Measurements from ENCODE around the gene HDAC11. TPM values are rescaled to one million over a fixed set of nuclear protein-coding genes. Genes with fewer than 3 reads are reported as not detected.
"Not testable (repeated sequence)": the region's sequence is repeated elsewhere in the genome, so short reads cannot be mapped to it uniquely, and the experiment has no call there.

HDAC11 gene
- total RNA-seq, 1 donor from 2014 or later, result 8.9 TPM

DNA sequence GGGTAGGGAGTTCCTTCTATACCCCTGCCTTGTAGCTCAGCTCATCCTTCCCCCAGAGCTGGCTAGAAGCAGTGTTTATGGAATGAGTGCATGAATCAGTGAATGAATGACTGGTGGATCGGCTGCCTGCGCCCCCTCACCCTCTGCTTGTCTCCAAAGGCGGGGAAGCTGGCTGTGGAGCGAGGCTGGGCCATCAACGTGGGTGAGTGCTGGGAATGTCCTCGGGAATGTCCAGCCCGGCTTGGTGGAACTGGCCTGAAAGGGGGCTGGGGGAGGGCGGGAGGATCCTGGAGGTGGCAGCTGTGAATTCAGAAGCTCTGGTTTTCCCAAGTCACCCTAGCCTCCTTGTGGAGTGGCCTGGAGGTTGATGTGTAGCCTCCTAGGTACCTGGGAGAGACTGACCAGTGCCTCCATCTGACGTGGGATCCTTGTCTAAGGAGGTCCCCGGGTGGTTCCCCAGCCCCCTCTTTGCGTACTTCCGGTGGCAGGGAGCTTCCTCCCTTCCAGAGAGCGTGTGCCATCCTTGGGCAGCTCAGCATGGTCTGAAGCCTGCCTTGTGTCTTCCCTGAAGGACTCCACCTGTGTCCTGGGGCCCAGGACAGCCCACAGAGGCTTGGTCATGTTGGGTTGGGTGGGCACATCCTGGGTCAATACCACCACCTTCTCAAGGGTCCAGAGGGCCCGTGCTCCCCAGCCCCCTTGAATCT, 18.4 kb downstream of the HDAC11 start:
- Histone ChIP-seq H3K4me3 (ENCODE audit: low read length in 3 of 3) (no peak overlapping the region), H3K9me3 (ENCODE audit: control insufficient read depth in 3 of 3, low read length in 3 of 3) (no peaks in the 10 kb centered on the region), H3K9ac (ENCODE audit: low read depth in 1 of 3, low read length in 3 of 3) (no peak overlapping the region), H3K27me3 (ENCODE audit: control insufficient read depth in 3 of 3, insufficient read depth in 3 of 3, low read length in 3 of 3) (no peaks in the 10 kb centered on the region), H3K4me1 (ENCODE audit: control insufficient read depth in 3 of 3, insufficient read depth in 3 of 3, low read length in 3 of 3) (peaks cover 18 to 32% (median 23%) of the 10 kb centered on the region in 3 donors), H3K36me3 (ENCODE audit: control insufficient read depth in 3 of 3, insufficient read depth in 3 of 3, low read length in 3 of 3) (peaks cover 4 to 10% (median 6%) of the 10 kb centered on the region in 3 donors), H3K27ac (ENCODE audit: low read depth, low read length) (no peak overlapping the region)

GRCh38 chr3:13499246-13499645, 19.1 kb downstream of the HDAC11 start:
- H3K4me1 ChIP-seq (ENCODE audit: control insufficient read depth in 3 of 3, insufficient read depth in 3 of 3, low read length in 3 of 3), result peaks cover 16 to 27% (median 20%) of the 10 kb centered on the region in 3 donors
- not testable (repeated sequence) for H3K9ac ChIP-seq (ENCODE audit: low read depth in 1 of 3, low read length in 3 of 3); H3K9me3 ChIP-seq (ENCODE audit: control insufficient read depth in 3 of 3, low read length in 3 of 3)

GRCh38 chr3:13500133-13500885, 20.2 kb downstream of the HDAC11 start:
- no peaks in the 10 kb centered on the region for H3K27me3 ChIP-seq (ENCODE audit: control insufficient read depth in 3 of 3, insufficient read depth in 3 of 3, low read length in 3 of 3)
- H3K9me3 ChIP-seq (ENCODE audit: control insufficient read depth in 3 of 3, low read length in 3 of 3), result no peaks in the 10 kb centered on the region
- peaks cover 10 to 16% (median 12%) of the 10 kb centered on the region in 3 donors for H3K4me1 ChIP-seq (ENCODE audit: control insufficient read depth in 3 of 3, insufficient read depth in 3 of 3, low read length in 3 of 3)
- peaks cover 5 to 17% (median 14%) of the 10 kb centered on the region in 3 donors for H3K36me3 ChIP-seq (ENCODE audit: control insufficient read depth in 3 of 3, insufficient read depth in 3 of 3, low read length in 3 of 3)
- no peak overlapping the region for H3K27ac ChIP-seq (ENCODE audit: low read depth, low read length)
- H3K9ac ChIP-seq (ENCODE audit: low read depth in 1 of 3, low read length in 3 of 3), result no peak overlapping the region
- H3K4me3 ChIP-seq (ENCODE audit: low read length in 3 of 3), result no peak overlapping the region

More at GRCh38 chr3:13499246-13499645, 19.1 kb downstream of the HDAC11 start:
- H3K36me3 ChIP-seq (ENCODE audit: control insufficient read depth in 3 of 3, insufficient read depth in 3 of 3, low read length in 3 of 3), result peaks cover 3 to 15% (median 11%) of the 10 kb centered on the region in 3 donors
- H3K27ac ChIP-seq (ENCODE audit: low read depth, low read length); H3K4me3 ChIP-seq (ENCODE audit: low read length in 3 of 3); H3K27me3 ChIP-seq (ENCODE audit: control insufficient read depth in 3 of 3, insufficient read depth in 3 of 3, low read length in 3 of 3): not testable (repeated sequence)

GRCh38 chr3:13501056-13501455, 20.9 kb downstream of the HDAC11 start:
- Histone ChIP-seq H3K27me3 (ENCODE audit: control insufficient read depth in 3 of 3, insufficient read depth in 3 of 3, low read length in 3 of 3) (no peaks in the 10 kb centered on the region), H3K4me3 (ENCODE audit: low read length in 3 of 3) (no peak overlapping the region), H3K9ac (ENCODE audit: low read depth in 1 of 3, low read length in 3 of 3) (no peak overlapping the region), H3K36me3 (ENCODE audit: control insufficient read depth in 3 of 3, insufficient read depth in 3 of 3, low read length in 3 of 3) (peaks cover 7 to 17% (median 13%) of the 10 kb centered on the region in 3 donors), H3K9me3 (ENCODE audit: control insufficient read depth in 3 of 3, low read length in 3 of 3) (no peaks in the 10 kb centered on the region), H3K27ac (ENCODE audit: low read depth, low read length) (no peak overlapping the region), H3K4me1 (ENCODE audit: control insufficient read depth in 3 of 3, insufficient read depth in 3 of 3, low read length in 3 of 3) (peaks cover 7 to 9% (median 8%) of the 10 kb centered on the region in 3 donors)

DNA sequence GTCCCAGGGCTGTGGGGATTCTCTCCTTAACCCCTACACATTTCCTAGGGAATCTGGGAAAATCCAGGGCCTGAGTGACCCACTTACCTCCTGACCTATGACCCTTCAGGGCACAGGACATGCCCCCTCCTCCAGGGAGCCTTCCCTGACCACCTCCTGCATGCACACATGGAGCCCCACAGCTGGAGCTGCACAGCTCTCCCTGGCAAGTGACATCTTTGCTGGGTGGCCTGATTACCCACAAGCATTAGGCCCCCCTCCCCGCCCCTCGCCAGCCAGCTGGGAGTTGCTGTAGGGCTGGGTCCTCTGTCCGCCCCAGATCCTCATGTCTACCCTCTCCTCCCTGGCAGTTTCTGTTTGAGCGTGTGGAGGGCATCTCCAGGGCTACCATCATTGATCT, 21.4 kb downstream of the HDAC11 start:
- Histone ChIP-seq H3K27me3 (ENCODE audit: control insufficient read depth in 3 of 3, insufficient read depth in 3 of 3, low read length in 3 of 3) (no peaks in the 10 kb centered on the region), H3K27ac (ENCODE audit: low read depth, low read length) (no peak overlapping the region), H3K9ac (ENCODE audit: low read depth in 1 of 3, low read length in 3 of 3) (no peak overlapping the region), H3K4me1 (ENCODE audit: control insufficient read depth in 3 of 3, insufficient read depth in 3 of 3, low read length in 3 of 3) (peaks cover 2 to 4% (median 3%) of the 10 kb centered on the region in 3 donors), H3K4me3 (ENCODE audit: low read length in 3 of 3) (no peak overlapping the region), H3K9me3 (ENCODE audit: control insufficient read depth in 3 of 3, low read length in 3 of 3) (no peaks in the 10 kb centered on the region), H3K36me3 (ENCODE audit: control insufficient read depth in 3 of 3, insufficient read depth in 3 of 3, low read length in 3 of 3) (peaks cover 7 to 17% (median 13%) of the 10 kb centered on the region in 3 donors)

GRCh38 chr3:13501958-13502790, 22.1 kb downstream of the HDAC11 start:
- Histone ChIP-seq H3K27ac (ENCODE audit: low read depth, low read length) (no peak overlapping the region), H3K27me3 (ENCODE audit: control insufficient read depth in 3 of 3, insufficient read depth in 3 of 3, low read length in 3 of 3) (no peaks in the 10 kb centered on the region), H3K4me3 (ENCODE audit: low read length in 3 of 3) (no peak overlapping the region), H3K9me3 (ENCODE audit: control insufficient read depth in 3 of 3, low read length in 3 of 3) (no peaks in the 10 kb centered on the region), H3K9ac (ENCODE audit: low read depth in 1 of 3, low read length in 3 of 3) (no peak overlapping the region), H3K4me1 (ENCODE audit: control insufficient read depth in 3 of 3, insufficient read depth in 3 of 3, low read length in 3 of 3) (peaks cover under 1% of the 10 kb centered on the region in 3 donors), H3K36me3 (ENCODE audit: control insufficient read depth in 3 of 3, insufficient read depth in 3 of 3, low read length in 3 of 3) (peaks cover 7 to 17% (median 13%) of the 10 kb centered on the region in 3 donors)

DNA sequence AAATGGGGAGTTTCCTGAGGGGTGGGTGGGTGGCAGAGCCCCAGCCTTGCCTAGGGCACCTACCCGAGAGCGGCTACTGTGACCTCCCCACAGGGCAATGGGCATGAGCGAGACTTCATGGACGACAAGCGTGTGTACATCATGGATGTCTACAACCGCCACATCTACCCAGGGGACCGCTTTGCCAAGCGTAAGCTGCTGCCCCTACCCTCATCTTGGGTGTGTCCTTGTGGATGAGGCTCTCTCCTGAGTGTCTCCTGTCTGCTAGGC, 22.6 kb downstream of the HDAC11 start:
- Histone ChIP-seq H3K4me1 (ENCODE audit: control insufficient read depth in 3 of 3, insufficient read depth in 3 of 3, low read length in 3 of 3) (peaks cover 3 to 6% (median 6%) of the 10 kb centered on the region in 3 donors), H3K36me3 (ENCODE audit: control insufficient read depth in 3 of 3, insufficient read depth in 3 of 3, low read length in 3 of 3) (peaks cover 7 to 17% (median 13%) of the 10 kb centered on the region in 3 donors), H3K27me3 (ENCODE audit: control insufficient read depth in 3 of 3, insufficient read depth in 3 of 3, low read length in 3 of 3) (no peaks in the 10 kb centered on the region), H3K9ac (ENCODE audit: low read depth in 1 of 3, low read length in 3 of 3) (no peak overlapping the region), H3K9me3 (ENCODE audit: control insufficient read depth in 3 of 3, low read length in 3 of 3) (no peaks in the 10 kb centered on the region), H3K4me3 (ENCODE audit: low read length in 3 of 3) (no peak overlapping the region), H3K27ac (ENCODE audit: low read depth, low read length) (no peak overlapping the region)

DNA sequence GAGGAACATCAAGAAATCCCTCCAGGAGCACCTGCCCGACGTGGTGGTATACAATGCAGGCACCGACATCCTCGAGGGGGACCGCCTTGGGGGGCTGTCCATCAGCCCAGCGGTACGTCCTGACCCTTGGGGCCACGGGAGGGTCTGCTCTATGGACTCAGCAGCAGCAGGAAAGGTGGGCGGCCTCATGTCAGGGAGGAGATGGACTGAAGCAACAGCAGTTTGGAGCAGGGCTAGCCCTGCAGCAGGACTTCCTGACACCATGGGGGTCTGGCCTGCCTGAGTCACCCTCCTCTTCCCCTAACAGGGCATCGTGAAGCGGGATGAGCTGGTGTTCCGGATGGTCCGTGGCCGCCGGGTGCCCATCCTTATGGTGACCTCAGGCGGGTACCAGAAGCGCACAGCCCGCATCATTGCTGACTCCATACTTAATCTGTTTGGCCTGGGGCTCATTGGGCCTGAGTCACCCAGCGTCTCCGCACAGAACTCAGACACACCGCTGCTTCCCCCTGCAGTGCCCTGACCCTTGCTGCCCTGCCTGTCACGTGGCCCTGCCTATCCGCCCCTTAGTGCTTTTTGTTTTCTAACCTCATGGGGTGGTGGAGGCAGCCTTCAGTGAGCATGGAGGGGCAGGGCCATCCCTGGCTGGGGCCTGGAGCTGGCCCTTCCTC, 24.2 kb downstream of the HDAC11 start:
- H3K4me3 ChIP-seq (ENCODE audit: low read length in 3 of 3), result no peak overlapping the region
- no peak overlapping the region for H3K27ac ChIP-seq (ENCODE audit: low read depth, low read length)

More for the DNA sequence above, 24.2 kb downstream of the HDAC11 start:
- H3K9ac ChIP-seq (ENCODE audit: low read depth in 1 of 3, low read length in 3 of 3), result no peak overlapping the region
- H3K9me3 ChIP-seq (ENCODE audit: control insufficient read depth in 3 of 3, low read length in 3 of 3), result no peaks in the 10 kb centered on the region
- peaks cover 7 to 17% (median 13%) of the 10 kb centered on the region in 3 donors for H3K36me3 ChIP-seq (ENCODE audit: control insufficient read depth in 3 of 3, insufficient read depth in 3 of 3, low read length in 3 of 3)
- H3K27me3 ChIP-seq (ENCODE audit: control insufficient read depth in 3 of 3, insufficient read depth in 3 of 3, low read length in 3 of 3), result no peaks in the 10 kb centered on the region
- H3K4me1 ChIP-seq (ENCODE audit: control insufficient read depth in 3 of 3, insufficient read depth in 3 of 3, low read length in 3 of 3), result peaks cover 3 to 11% (median 7%) of the 10 kb centered on the region in 3 donors

Data from skeletal muscle tissue (tissue), 4 donors.